Measurements from ENCODE around the gene OXTR. TPM values are rescaled to one million over a fixed set of nuclear protein-coding genes. Genes with fewer than 3 reads are reported as not detected.

Gene OXTR
- total and polyA plus RNA-seq, 2 of the 4 experiments (the other 2 are of a cell fraction): 42.8 to 56.1 TPM

GRCh38 chr3:8759038-8759707 is 10.2 kb downstream of the OXTR start:
- no peaks in the 10 kb centered on the region for H3K27me3 ChIP-seq (ENCODE audit: control insufficient read depth, insufficient read depth, low read length)
- POLR2A ChIA-PET (ENCODE audit: unreplicated experiment): no interaction called here
- no peak overlapping the region for H2BK15ac ChIP-seq (ENCODE audit: low read depth, low read length)
- no peaks in the 10 kb centered on the region for H3K36me3 ChIP-seq (ENCODE audit: control insufficient read depth, insufficient read depth, low read length)
- no peak overlapping the region for H2BK5ac ChIP-seq (ENCODE audit: low read depth, low read length, poor library complexity, severe bottlenecking)
- H2BK20ac ChIP-seq (ENCODE audit: low read depth, low read length): no peak overlapping the region
- no peaks in the 10 kb centered on the region; the same call in 1 of the 2 replicates for H3K9me1 ChIP-seq (ENCODE audit: insufficient read depth, low read length)
- no peaks in the 10 kb centered on the region; a peak in 1 of 4 replicates for H3K79me1 ChIP-seq (ENCODE audit: low read depth in 1 of 2, low read length in 2 of 2)
- no peak overlapping the region for H4K8ac ChIP-seq (ENCODE audit: low read depth in 2 of 2, low read length in 2 of 2)
- WGBS, 2 experiments (ENCODE audit: extremely low coverage in 2 of 2, insufficient read length in 1 of 2): no CpG with 5 or more reads among the region's 7 CpGs
- no peak overlapping the region for H4K5ac ChIP-seq (ENCODE audit: low read depth, low read length)
- no TSS peak for BruUV-seq (replicated peaks)
- H3K14ac ChIP-seq (replicated peaks; ENCODE audit: low read depth, low read length): no peak overlapping the region
- CTCF ChIA-PET: interaction anchor here (2.2 kb wide), 1 partner anchor 10 kb away, joined by 11 read pairs; the partner anchor contains the start of gene OXTR
- ATAC-seq (ENCODE audit: low read depth) (no peak), DNase-seq (no peak)
- H4K91ac ChIP-seq (ENCODE audit: insufficient read depth, low read depth, low read length): no peak overlapping the region
- H3K56ac ChIP-seq (ENCODE audit: extremely low read depth, insufficient read depth, low read length): no peak overlapping the region
- no peaks in the 10 kb centered on the region for H3K4me1 ChIP-seq (ENCODE audit: control insufficient read depth, insufficient read depth, low read length)
- no peak overlapping the region for H2AK5ac ChIP-seq (ENCODE audit: low read depth, low read length)
- dilution Hi-C loops (cut with HindIII; ENCODE audit: low sequenced_read_pairs, unreplicated experiment): no loop called here
- no peaks in the 10 kb centered on the region for H3K9me3 ChIP-seq (ENCODE audit: control insufficient read depth, insufficient read depth, low read length)
- H4K20me1 ChIP-seq (ENCODE audit: insufficient read depth, low read length): no peaks in the 10 kb centered on the region
- H3K18ac ChIP-seq (ENCODE audit: low read depth, low read length): no peak overlapping the region
- no peak overlapping the region for H3K9ac ChIP-seq (ENCODE audit: low read depth, low read length)
- no peak overlapping the region for H3K4me2 ChIP-seq (ENCODE audit: low read depth, low read length)
- H3K4ac ChIP-seq (ENCODE audit: low read depth, low read length): no peak overlapping the region
- no peak overlapping the region for H2BK120ac ChIP-seq (ENCODE audit: low read depth, low read length)
- no peak overlapping the region for H2AK9ac ChIP-seq (replicated peaks; ENCODE audit: low read depth, low read length, poor library complexity)
- H2AFZ ChIP-seq (replicated peaks; ENCODE audit: low read length, poor library complexity): no peak overlapping the region
- H3K23ac ChIP-seq (ENCODE audit: low read depth, low read length): no peak overlapping the region
- in situ Hi-C loops (cut with MboI; ENCODE audit: low sequenced_read_pairs): loop anchor here (25.0 kb wide), 1 partner anchor 303 kb away; no protein-coding TSS in a partner anchor
- no peak for TF ChIP-seq MXI1 (IDR thresholded peaks at IDR 0.05; ENCODE audit: borderline replicate concordance, low read depth, low read length)
- TF ChIP-seq, protein P1, sequence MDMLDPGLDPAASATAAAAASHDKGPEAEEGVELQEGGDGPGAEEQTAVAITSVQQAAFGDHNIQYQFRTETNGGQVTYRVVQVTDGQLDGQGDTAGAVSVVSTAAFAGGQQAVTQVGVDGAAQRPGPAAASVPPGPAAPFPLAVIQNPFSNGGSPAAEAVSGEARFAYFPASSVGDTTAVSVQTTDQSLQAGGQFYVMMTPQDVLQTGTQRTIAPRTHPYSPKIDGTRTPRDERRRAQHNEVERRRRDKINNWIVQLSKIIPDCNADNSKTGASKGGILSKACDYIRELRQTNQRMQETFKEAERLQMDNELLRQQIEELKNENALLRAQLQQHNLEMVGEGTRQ (IDR thresholded peaks at IDR 0.05; ENCODE audit: low read depth, low read length): no peak
- TF ChIP-seq NFE2L2 (IDR thresholded peaks at IDR 0.05; ENCODE audit: low read depth, low read length): no peak
- TF ChIP-seq BHLHE40 (IDR thresholded peaks at IDR 0.05; ENCODE audit: low read depth, low read length): no peak
- no peak for TF ChIP-seq FOS (IDR thresholded peaks at IDR 0.05; ENCODE audit: low read depth, low read length)
- TF ChIP-seq RFX5 (IDR thresholded peaks at IDR 0.05; ENCODE audit: low read depth, low read length): no peak
- no peak for TF ChIP-seq SMC3 (IDR thresholded peaks at IDR 0.05; ENCODE audit: low read depth, low read length)
- TF ChIP-seq POLR2A (IDR thresholded peaks at IDR 0.05; ENCODE audit: low read depth, low read length): no peak
- intact Hi-C loops (cut with micrococcal nuclease): no loop called here
- no peak overlapping the region for H3K4me3 ChIP-seq (ENCODE audit: insufficient read depth, low read depth, low read length)
- no peak overlapping the region for H3K27ac ChIP-seq (ENCODE audit: insufficient read depth, low read length)

All from IMR-90 (cell line).